H1 (cell line): ENCODE results near the gene CACNA2D1. TPM values are rescaled to one million over a fixed set of nuclear protein-coding genes. Genes with fewer than 3 reads are reported as not detected.

ENCODE experiments used
- EP300 ChIP-seq, 2 experiments: IDR thresholded peaks; 1 replicate in 1 of 2; 2 replicates in 1 of 2; pipeline ENCODE4 v1.6.1; 2011 to 2012; ENCODE audit warnings: low read depth in 2 of 2, low read length in 2 of 2, mild to moderate bottlenecking in 2 of 2, borderline replicate concordance in 1 of 2, inconsistent platforms in 1 of 2, moderate library complexity in 1 of 2
- NANOG ChIP-seq: IDR thresholded peaks from 2 replicates; pipeline ENCODE4 v1.6.1; 2011; ENCODE audit warnings: low read length, low read depth, mild to moderate bottlenecking, inconsistent platforms; ENCODE audit not compliant: insufficient read depth, poor library complexity, severe bottlenecking
- SP4 ChIP-seq: IDR thresholded peaks from 2 replicates; pipeline ENCODE4 v1.6.1; 2012; ENCODE audit warnings: low read length, inconsistent platforms
- polyA plus RNA-seq, 7 experiments: library from polyadenylated mRNA; depleted of rRNA in 3 of 7; stranded (reverse) in 5 of 7; unstranded in 2 of 7; fragments of >200 nt in 5 of 7; fragments of 200-250 nt in 2 of 7; gene quantifications; 1 replicate in 5 of 7; 2 replicates in 1 of 7; 4 replicates in 1 of 7; pipeline versions ENCODE4 v1.2.1 to v1.2.3, GENCODE V29; 2011 to 2013; ENCODE audit warnings: missing spikeins in 2 of 7, mixed read lengths in 2 of 7
- total RNA-seq: library from RNA; stranded (reverse); fragmentation: NEBNext Ultra II Directional; extraction: Animal tissue kit (Norgen Biotek cat#: 25700); gene quantifications from 2 replicates; pipeline ENCODE4 v1.2.1, GENCODE V29; 2021

Gene CACNA2D1
- total and polyA plus RNA-seq, 2 of the 8 experiments (the other 6 are each of a cell fraction or from before 2014, with no cell fraction given): 4.3 to 27.3 TPM

DNA sequence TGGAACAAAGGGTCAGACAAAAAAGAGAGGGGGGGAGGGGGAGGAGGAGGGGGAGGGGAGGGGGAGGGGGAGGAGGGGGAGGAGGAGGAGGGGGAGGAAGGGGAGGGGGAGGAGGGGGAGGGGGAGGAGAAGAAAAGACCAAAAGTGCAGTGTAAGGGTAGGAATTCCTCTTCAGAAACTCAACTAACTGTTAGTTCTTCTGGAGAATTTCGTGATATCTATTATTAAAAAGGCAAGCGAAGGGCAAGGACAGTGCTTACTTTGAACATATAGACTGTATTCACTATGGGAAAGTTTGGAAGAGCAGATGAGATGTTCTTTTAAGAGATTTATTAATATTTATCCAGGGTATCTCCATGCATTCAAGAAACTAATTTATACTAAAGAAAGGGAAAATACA is 258.1 kb downstream of the CACNA2D1 start (continued):
- TF ChIP-seq SP4 (no peak), EP300 (IDR thresholded peaks at IDR 0.05; ENCODE audit: borderline replicate concordance in 1 of 2, low read depth in 2 of 2, low read length in 2 of 2) (no peak), NANOG (no peak)
